Measurements from ENCODE around the gene ZC3H18. TPM values are rescaled to one million over a fixed set of nuclear protein-coding genes. Genes with fewer than 3 reads are reported as not detected.

The ZC3H18 gene
- total RNA-seq, 1 experiment from 2014 or later, result 61.8 TPM

DNA sequence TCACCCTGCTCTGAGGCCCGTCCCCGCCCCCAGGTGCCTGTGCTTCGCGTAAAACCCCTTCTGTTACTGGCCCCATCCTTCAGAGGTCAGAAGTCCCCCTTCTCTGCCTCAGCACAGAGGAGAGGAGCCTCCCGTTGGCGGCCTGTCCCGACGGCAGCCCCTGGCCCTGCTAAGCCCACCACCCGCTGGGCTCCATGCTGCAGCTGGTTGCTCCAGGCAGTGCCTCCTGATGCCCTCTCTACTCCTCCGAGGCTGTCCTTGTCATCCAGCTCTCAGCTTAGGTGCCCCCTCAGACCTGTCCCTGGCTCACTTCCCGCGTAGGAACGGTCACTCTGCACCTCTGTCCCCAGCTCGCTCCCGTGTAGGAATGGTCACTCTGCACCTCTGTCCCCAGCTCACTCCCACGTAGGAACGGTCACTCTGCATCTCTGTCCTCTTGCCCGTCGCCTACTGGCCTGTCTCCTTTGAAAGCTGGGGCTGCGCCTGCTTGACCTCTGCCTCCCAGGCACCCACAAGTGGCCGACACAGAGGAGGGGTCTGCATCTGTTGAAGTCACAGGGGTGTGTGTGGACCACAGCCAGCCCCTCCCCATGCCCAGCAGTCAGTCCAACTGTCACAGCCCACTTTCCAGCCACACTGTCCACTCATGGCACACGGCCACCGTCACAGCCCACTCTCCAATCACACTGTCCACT lies 31.7 kb upstream of the ZC3H18 start:
- Mint-ChIP-seq H3K36me3 (peaks cover 6% of the 10 kb centered on the region), H3K9me3 (peaks cover 13% of the 10 kb centered on the region), H3K27ac (no peak overlapping the region), H3K4me1 (peaks cover 12% of the 10 kb centered on the region; the same call in 1 of the 2 replicates), H3K27me3 (ENCODE audit: low read depth) (peaks cover 25% of the 10 kb centered on the region), H3K4me3 (no peak overlapping the region)
- ChIA-PET POLR2A (no interaction called here), CTCF (interaction anchor here (0.7 to 6.7 kb wide), 6 partner anchors 8 to 205 kb away, joined by 3 to 69 read pairs (median 7); no protein-coding TSS in a partner anchor)
- ATAC-seq (no peak), DNase-seq (ENCODE audit: low spot score) (no peak)
- TF ChIP-seq, protein P1, sequence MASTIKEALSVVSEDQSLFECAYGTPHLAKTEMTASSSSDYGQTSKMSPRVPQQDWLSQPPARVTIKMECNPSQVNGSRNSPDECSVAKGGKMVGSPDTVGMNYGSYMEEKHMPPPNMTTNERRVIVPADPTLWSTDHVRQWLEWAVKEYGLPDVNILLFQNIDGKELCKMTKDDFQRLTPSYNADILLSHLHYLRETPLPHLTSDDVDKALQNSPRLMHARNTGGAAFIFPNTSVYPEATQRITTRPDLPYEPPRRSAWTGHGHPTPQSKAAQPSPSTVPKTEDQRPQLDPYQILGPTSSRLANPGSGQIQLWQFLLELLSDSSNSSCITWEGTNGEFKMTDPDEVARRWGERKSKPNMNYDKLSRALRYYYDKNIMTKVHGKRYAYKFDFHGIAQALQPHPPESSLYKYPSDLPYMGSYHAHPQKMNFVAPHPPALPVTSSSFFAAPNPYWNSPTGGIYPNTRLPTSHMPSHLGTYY (CRISPR knock-in tag; IDR thresholded peaks at IDR 0.05), result no peak
- TF ChIP-seq, protein P2, sequence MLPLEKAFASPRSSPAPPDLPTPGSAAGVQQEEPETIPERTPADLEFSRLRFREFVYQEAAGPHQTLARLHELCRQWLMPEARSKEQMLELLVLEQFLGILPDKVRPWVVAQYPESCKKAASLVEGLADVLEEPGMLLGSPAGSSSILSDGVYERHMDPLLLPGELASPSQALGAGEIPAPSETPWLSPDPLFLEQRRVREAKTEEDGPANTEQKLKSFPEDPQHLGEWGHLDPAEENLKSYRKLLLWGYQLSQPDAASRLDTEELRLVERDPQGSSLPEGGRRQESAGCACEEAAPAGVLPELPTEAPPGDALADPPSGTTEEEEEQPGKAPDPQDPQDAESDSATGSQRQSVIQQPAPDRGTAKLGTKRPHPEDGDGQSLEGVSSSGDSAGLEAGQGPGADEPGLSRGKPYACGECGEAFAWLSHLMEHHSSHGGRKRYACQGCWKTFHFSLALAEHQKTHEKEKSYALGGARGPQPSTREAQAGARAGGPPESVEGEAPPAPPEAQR (CRISPR knock-in tag; IDR thresholded peaks at IDR 0.05), result no peak
- TF ChIP-seq TP53 (CRISPR knock-in tag; IDR thresholded peaks at IDR 0.05) (no peak), CREM (CRISPR knock-in tag; IDR thresholded peaks at IDR 0.05) (no peak), FOXK1 (CRISPR knock-in tag; IDR thresholded peaks at IDR 0.05) (no peak), NFYB (CRISPR knock-in tag; conservative IDR thresholded peaks at IDR 0.05; ENCODE audit: low read depth) (no peak), SOX15 (CRISPR knock-in tag; IDR thresholded peaks at IDR 0.05) (no peak), GTF2I (CRISPR knock-in tag; conservative IDR thresholded peaks at IDR 0.05) (no peak)
- TF ChIP-seq, protein P3, sequence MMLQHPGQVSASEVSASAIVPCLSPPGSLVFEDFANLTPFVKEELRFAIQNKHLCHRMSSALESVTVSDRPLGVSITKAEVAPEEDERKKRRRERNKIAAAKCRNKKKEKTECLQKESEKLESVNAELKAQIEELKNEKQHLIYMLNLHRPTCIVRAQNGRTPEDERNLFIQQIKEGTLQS (CRISPR knock-in tag; conservative IDR thresholded peaks at IDR 0.05), result no peak
- TF ChIP-seq, protein P4, sequence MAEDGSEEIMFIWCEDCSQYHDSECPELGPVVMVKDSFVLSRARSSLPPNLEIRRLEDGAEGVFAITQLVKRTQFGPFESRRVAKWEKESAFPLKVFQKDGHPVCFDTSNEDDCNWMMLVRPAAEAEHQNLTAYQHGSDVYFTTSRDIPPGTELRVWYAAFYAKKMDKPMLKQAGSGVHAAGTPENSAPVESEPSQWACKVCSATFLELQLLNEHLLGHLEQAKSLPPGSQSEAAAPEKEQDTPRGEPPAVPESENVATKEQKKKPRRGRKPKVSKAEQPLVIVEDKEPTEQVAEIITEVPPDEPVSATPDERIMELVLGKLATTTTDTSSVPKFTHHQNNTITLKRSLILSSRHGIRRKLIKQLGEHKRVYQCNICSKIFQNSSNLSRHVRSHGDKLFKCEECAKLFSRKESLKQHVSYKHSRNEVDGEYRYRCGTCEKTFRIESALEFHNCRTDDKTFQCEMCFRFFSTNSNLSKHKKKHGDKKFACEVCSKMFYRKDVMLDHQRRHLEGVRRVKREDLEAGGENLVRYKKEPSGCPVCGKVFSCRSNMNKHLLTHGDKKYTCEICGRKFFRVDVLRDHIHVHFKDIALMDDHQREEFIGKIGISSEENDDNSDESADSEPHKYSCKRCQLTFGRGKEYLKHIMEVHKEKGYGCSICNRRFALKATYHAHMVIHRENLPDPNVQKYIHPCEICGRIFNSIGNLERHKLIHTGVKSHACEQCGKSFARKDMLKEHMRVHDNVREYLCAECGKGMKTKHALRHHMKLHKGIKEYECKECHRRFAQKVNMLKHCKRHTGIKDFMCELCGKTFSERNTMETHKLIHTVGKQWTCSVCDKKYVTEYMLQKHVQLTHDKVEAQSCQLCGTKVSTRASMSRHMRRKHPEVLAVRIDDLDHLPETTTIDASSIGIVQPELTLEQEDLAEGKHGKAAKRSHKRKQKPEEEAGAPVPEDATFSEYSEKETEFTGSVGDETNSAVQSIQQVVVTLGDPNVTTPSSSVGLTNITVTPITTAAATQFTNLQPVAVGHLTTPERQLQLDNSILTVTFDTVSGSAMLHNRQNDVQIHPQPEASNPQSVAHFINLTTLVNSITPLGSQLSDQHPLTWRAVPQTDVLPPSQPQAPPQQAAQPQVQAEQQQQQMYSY (CRISPR knock-in tag; IDR thresholded peaks at IDR 0.05), result no peak
- TF ChIP-seq, protein P5, sequence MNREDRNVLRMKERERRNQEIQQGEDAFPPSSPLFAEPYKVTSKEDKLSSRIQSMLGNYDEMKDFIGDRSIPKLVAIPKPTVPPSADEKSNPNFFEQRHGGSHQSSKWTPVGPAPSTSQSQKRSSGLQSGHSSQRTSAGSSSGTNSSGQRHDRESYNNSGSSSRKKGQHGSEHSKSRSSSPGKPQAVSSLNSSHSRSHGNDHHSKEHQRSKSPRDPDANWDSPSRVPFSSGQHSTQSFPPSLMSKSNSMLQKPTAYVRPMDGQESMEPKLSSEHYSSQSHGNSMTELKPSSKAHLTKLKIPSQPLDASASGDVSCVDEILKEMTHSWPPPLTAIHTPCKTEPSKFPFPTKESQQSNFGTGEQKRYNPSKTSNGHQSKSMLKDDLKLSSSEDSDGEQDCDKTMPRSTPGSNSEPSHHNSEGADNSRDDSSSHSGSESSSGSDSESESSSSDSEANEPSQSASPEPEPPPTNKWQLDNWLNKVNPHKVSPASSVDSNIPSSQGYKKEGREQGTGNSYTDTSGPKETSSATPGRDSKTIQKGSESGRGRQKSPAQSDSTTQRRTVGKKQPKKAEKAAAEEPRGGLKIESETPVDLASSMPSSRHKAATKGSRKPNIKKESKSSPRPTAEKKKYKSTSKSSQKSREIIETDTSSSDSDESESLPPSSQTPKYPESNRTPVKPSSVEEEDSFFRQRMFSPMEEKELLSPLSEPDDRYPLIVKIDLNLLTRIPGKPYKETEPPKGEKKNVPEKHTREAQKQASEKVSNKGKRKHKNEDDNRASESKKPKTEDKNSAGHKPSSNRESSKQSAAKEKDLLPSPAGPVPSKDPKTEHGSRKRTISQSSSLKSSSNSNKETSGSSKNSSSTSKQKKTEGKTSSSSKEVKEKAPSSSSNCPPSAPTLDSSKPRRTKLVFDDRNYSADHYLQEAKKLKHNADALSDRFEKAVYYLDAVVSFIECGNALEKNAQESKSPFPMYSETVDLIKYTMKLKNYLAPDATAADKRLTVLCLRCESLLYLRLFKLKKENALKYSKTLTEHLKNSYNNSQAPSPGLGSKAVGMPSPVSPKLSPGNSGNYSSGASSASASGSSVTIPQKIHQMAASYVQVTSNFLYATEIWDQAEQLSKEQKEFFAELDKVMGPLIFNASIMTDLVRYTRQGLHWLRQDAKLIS (CRISPR knock-in tag; IDR thresholded peaks at IDR 0.05; ENCODE audit: borderline replicate concordance), result no peak

DNA sequence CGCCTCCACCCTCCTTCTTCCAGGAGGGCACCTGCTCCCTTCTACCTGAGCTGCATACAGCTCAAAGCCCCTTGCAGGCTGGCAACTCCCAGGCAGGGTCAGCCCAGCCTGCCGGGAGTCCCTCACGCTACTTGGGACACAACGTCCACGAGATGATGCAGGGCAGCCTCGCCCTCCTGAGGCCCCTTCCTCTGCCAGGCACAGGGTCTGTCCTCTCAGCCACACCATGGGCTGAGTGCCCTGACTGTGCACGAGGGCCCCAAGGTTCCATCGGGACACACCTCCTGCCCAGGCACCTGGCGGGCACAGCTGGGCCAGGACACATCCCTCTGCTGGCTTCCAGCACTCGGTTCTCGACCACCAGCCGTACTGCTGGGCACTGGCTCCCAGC lies 30.9 kb upstream of the ZC3H18 start:
- H3K36me3 Mint-ChIP-seq, result peaks cover 9% of the 10 kb centered on the region
- DNase-seq (ENCODE audit: low spot score) (no peak), ATAC-seq (no peak)
- TF ChIP-seq EMX1 (CRISPR knock-in tag; IDR thresholded peaks at IDR 0.05) (no peak), SMAD3 (CRISPR knock-in tag; IDR thresholded peaks at IDR 0.05; ENCODE audit: borderline replicate concordance) (no peak)
- TF ChIP-seq, protein P6, sequence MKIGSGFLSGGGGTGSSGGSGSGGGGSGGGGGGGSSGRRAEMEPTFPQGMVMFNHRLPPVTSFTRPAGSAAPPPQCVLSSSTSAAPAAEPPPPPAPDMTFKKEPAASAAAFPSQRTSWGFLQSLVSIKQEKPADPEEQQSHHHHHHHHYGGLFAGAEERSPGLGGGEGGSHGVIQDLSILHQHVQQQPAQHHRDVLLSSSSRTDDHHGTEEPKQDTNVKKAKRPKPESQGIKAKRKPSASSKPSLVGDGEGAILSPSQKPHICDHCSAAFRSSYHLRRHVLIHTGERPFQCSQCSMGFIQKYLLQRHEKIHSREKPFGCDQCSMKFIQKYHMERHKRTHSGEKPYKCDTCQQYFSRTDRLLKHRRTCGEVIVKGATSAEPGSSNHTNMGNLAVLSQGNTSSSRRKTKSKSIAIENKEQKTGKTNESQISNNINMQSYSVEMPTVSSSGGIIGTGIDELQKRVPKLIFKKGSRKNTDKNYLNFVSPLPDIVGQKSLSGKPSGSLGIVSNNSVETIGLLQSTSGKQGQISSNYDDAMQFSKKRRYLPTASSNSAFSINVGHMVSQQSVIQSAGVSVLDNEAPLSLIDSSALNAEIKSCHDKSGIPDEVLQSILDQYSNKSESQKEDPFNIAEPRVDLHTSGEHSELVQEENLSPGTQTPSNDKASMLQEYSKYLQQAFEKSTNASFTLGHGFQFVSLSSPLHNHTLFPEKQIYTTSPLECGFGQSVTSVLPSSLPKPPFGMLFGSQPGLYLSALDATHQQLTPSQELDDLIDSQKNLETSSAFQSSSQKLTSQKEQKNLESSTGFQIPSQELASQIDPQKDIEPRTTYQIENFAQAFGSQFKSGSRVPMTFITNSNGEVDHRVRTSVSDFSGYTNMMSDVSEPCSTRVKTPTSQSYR (CRISPR knock-in tag; IDR thresholded peaks at IDR 0.05), result no peak
- peaks cover 12% of the 10 kb centered on the region; the same call in 1 of the 2 replicates for H3K4me1 Mint-ChIP-seq
- POLR2A ChIA-PET, result no interaction called here
- no peak overlapping the region for H3K27ac Mint-ChIP-seq
- peaks cover 32% of the 10 kb centered on the region for H3K27me3 Mint-ChIP-seq (ENCODE audit: low read depth)
- CTCF ChIA-PET, result interaction anchor here (0.9 to 6.7 kb wide), 7 partner anchors 10 to 101 kb away, joined by 3 to 69 read pairs (median 6); partner anchors contain the start of gene ZC3H18
- no peak overlapping the region for H3K4me3 Mint-ChIP-seq
- H3K9me3 Mint-ChIP-seq, result peaks cover 16% of the 10 kb centered on the region

Data from WTC11 (cell line).